Panc1 (cell line): Measurements from ENCODE around the gene NTRK3. TPM values are rescaled to one million over a fixed set of nuclear protein-coding genes. Genes with fewer than 3 reads are reported as not detected.

Experiments used
- ATAC-seq: fragments of 200-7000 bp; cut with Tn5 transposase; 2 replicates; pipeline ENCODE4 v1.9.1; 2020; ENCODE audit warnings: mild to moderate bottlenecking, moderate library complexity
- BruUV-seq: library from RNA; stranded (reverse); fragments of 400-500 nt; replicated peaks from 2 replicates; lab custom pipeline; 2021; lab: Mats Ljungman, UMichigan
- CTCF ChIA-PET: fragments of 300-600 bp; sonication (Branson Sonifier 250); formaldehyde crosslinking; loops from one replicate; lab custom pipeline; 2022; ENCODE audit warnings: antibody characterized with exemption; lab: Charles Lee
- POLR2A ChIA-PET: fragments of 300-600 bp; sonication (Branson Sonifier 250); formaldehyde crosslinking; loops from one replicate; lab custom pipeline; 2022; ENCODE audit warnings: antibody characterized with exemption; lab: Charles Lee
- DNase-seq: peaks from one replicate; pipeline ENCODE4 v3.0.0-alpha.2; 2010; ENCODE audit warnings: low read depth, low spot score
- H3K27ac ChIP-seq: 2 replicates; pipeline ENCODE4 v1.5.1; 2011; ENCODE audit warnings: mild to moderate bottlenecking, low read length, inconsistent platforms
- H3K27me3 ChIP-seq: fragments of 200-500 bp; sonication (Bioruptor generic); 2 replicates; pipeline ENCODE4 v1.6.0; 2014; ENCODE audit warnings: low read length, inconsistent platforms; ENCODE audit not compliant: control insufficient read depth, insufficient read depth
- H3K36me3 ChIP-seq: fragments of 200-500 bp; sonication (Bioruptor generic); 2 replicates; pipeline ENCODE4 v1.5.1; 2014; ENCODE audit warnings: inconsistent platforms, mild to moderate bottlenecking, low read length, moderate library complexity; ENCODE audit not compliant: control insufficient read depth, insufficient read depth
- H3K4me1 ChIP-seq: 2 replicates; pipeline ENCODE4 v1.5.1; 2011; ENCODE audit warnings: inconsistent platforms, mild to moderate bottlenecking, low read length, moderate library complexity; ENCODE audit not compliant: control insufficient read depth, insufficient read depth
- H3K4me3 ChIP-seq, 2 experiments: 2 replicates each; pipeline ENCODE4 v1.5.1; 2011 to 2012; ENCODE audit warnings: low read depth in 2 of 2, low read length in 2 of 2, mild to moderate bottlenecking in 2 of 2, inconsistent platforms in 1 of 2, moderate library complexity in 1 of 2
- H3K9me3 ChIP-seq: fragments of 200-500 bp; sonication (Bioruptor generic); 2 replicates; pipeline ENCODE4 v1.5.1; 2014; ENCODE audit warnings: low read depth, mild to moderate bottlenecking, inconsistent platforms, low read length, moderate library complexity; ENCODE audit not compliant: control insufficient read depth, insufficient read depth
- POLR2AphosphoS5 ChIP-seq: IDR thresholded peaks from 2 replicates; pipeline ENCODE4 v1.6.1; 2012; ENCODE audit warnings: mild to moderate bottlenecking, low read depth, low read length, moderate library complexity
- SIN3A ChIP-seq: IDR thresholded peaks from 2 replicates; pipeline ENCODE4 v1.6.1; 2012; ENCODE audit warnings: low read depth, mild to moderate bottlenecking, low read length, moderate library complexity, borderline replicate concordance; ENCODE audit not compliant: insufficient read depth
- TCF7L2 ChIP-seq: IDR thresholded peaks from 2 replicates; pipeline ENCODE4 v1.6.1; 2011; ENCODE audit warnings: mild to moderate bottlenecking, low read depth, low read length, inconsistent platforms
- in situ Hi-C: cut with HindIII; loops from 2 replicates; pipeline ENCODE4 v1.10.0; 2016; ENCODE audit warnings: low sequenced_read_pairs, low pct_unique_long_range_greater_than_20kb
- intact Hi-C: fragments of 100-400 bp; cut with micrococcal nuclease; formaldehyde crosslinking; loops from one replicate; pipeline ENCODE4 v1.10.0; 2022; ENCODE audit not compliant: unreplicated experiment
- total RNA-seq: library from RNA; stranded (reverse); gene quantifications from one replicate; pipeline ENCODE4 v1.2.1, GENCODE V29; 2021; ENCODE audit not compliant: unreplicated experiment
- TF ChIP-seq, protein P1 (sequence below), 2 experiments: IDR thresholded peaks; 2 replicates each; pipeline ENCODE4 v1.6.1; 2011 to 2012; ENCODE audit warnings: low read depth in 2 of 2, control low read depth in 1 of 2, low read length in 1 of 2, mild to moderate bottlenecking in 1 of 2, moderate library complexity in 1 of 2; ENCODE audit not compliant: insufficient read depth in 1 of 2
- TF ChIP-seq, protein P2 (sequence below): fragments of 450-650 bp; IDR thresholded peaks from 2 replicates; pipeline ENCODE4 v1.5.1; 2017; ENCODE audit warnings: mild to moderate bottlenecking

The NTRK3 gene
- total RNA-seq, 1 experiment from 2014 or later, result not detected

DNA sequence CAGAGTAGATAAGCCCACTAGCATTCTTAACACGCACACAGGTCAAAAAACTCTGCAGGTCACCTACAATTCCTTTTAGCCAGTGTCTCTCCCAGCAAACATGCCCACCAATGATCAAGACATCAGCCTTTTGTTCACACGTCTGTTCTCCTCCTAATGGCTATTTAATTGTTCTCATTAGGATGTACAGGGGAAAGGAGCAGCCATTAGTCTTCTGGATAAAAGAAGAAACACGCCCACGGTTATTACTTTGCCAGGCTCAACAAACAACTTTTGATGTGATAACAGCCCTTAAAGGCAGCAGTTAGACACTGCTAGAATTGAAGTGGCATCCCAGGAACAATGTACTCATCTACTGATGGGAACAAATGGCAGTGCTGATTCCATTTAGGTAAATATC, 108.8 kb downstream of the NTRK3 start:
- ChIA-PET CTCF (no interaction called here), POLR2A (no interaction called here)
- Histone ChIP-seq H3K4me1 (no peaks in the 10 kb centered on the region), H3K27ac (no peak overlapping the region), H3K36me3 (no peaks in the 10 kb centered on the region), H3K4me3 (no peak overlapping the region), H3K27me3 (no peaks in the 10 kb centered on the region), H3K9me3 (no peaks in the 10 kb centered on the region)
- BruUV-seq, result no TSS peak
- no peak for ATAC-seq
- in situ Hi-C loops, result no loop called here
- intact Hi-C loops, result no loop called here
- DNase-seq, result no peak
- TF ChIP-seq TCF7L2, result no peak
- TF ChIP-seq, protein P1, sequence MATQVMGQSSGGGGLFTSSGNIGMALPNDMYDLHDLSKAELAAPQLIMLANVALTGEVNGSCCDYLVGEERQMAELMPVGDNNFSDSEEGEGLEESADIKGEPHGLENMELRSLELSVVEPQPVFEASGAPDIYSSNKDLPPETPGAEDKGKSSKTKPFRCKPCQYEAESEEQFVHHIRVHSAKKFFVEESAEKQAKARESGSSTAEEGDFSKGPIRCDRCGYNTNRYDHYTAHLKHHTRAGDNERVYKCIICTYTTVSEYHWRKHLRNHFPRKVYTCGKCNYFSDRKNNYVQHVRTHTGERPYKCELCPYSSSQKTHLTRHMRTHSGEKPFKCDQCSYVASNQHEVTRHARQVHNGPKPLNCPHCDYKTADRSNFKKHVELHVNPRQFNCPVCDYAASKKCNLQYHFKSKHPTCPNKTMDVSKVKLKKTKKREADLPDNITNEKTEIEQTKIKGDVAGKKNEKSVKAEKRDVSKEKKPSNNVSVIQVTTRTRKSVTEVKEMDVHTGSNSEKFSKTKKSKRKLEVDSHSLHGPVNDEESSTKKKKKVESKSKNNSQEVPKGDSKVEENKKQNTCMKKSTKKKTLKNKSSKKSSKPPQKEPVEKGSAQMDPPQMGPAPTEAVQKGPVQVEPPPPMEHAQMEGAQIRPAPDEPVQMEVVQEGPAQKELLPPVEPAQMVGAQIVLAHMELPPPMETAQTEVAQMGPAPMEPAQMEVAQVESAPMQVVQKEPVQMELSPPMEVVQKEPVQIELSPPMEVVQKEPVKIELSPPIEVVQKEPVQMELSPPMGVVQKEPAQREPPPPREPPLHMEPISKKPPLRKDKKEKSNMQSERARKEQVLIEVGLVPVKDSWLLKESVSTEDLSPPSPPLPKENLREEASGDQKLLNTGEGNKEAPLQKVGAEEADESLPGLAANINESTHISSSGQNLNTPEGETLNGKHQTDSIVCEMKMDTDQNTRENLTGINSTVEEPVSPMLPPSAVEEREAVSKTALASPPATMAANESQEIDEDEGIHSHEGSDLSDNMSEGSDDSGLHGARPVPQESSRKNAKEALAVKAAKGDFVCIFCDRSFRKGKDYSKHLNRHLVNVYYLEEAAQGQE (IDR thresholded peaks at IDR 0.05; ENCODE audit: insufficient read depth in 1 of 2, low read depth in 2 of 2, low read length in 1 of 2), result no peak
- TF ChIP-seq SIN3A, result no peak
- TF ChIP-seq, protein P2, sequence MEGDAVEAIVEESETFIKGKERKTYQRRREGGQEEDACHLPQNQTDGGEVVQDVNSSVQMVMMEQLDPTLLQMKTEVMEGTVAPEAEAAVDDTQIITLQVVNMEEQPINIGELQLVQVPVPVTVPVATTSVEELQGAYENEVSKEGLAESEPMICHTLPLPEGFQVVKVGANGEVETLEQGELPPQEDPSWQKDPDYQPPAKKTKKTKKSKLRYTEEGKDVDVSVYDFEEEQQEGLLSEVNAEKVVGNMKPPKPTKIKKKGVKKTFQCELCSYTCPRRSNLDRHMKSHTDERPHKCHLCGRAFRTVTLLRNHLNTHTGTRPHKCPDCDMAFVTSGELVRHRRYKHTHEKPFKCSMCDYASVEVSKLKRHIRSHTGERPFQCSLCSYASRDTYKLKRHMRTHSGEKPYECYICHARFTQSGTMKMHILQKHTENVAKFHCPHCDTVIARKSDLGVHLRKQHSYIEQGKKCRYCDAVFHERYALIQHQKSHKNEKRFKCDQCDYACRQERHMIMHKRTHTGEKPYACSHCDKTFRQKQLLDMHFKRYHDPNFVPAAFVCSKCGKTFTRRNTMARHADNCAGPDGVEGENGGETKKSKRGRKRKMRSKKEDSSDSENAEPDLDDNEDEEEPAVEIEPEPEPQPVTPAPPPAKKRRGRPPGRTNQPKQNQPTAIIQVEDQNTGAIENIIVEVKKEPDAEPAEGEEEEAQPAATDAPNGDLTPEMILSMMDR, result no peak
- TF ChIP-seq POLR2AphosphoS5, result no peak

DNA sequence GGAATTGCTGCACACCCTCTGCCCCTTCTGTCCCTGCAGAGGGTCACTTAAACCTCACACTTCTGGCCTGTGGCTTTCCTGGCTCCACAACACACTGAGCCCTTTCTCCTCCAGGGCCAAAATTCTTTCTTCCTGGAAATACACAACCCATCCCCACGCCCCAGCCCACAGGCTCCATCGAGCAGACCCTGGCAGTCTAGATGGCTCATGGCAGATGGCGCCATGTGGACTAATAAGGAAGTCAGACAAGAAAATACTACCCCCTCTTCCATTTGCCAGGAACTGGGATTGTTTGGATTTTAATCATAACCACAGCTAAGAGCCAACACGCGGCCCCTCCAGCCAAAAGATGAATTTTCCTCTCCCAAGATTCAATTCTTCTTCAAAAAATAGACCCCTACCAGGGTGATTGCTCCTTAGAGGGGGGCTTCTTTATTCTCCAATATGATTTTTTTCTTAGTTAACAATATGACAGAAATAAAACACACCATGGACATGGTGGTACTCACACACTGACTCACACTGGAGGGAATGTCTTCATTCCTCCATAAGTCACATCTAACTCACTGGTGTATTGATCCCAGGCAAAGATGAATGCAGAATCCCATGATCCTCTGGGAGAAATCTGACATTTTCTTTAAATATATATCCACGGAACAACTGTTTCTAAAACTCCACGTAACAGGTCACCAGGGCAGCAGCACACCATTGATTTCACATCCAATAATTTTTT, 111.5 kb downstream of the NTRK3 start:
- ATAC-seq (no peak), DNase-seq (no peak)
- in situ Hi-C loops (no loop called here), intact Hi-C loops (no loop called here)
- Histone ChIP-seq H3K4me1 (no peaks in the 10 kb centered on the region), H3K4me3 (no peak overlapping the region), H3K9me3 (no peaks in the 10 kb centered on the region), H3K36me3 (no peaks in the 10 kb centered on the region), H3K27me3 (no peaks in the 10 kb centered on the region), H3K27ac (no peak overlapping the region)
- ChIA-PET CTCF (no interaction called here), POLR2A (no interaction called here)
- no peak for TF ChIP-seq POLR2AphosphoS5
- TF ChIP-seq TCF7L2, result no peak
- TF ChIP-seq, protein P2, result no peak
- no peak for TF ChIP-seq SIN3A
- TF ChIP-seq, protein P1 (IDR thresholded peaks at IDR 0.05; ENCODE audit: insufficient read depth in 1 of 2, low read depth in 2 of 2, low read length in 1 of 2), result no peak
- no TSS peak for BruUV-seq
